Measurements from ENCODE around the gene TTC12.

- TF ChIP-seq, protein P1, sequence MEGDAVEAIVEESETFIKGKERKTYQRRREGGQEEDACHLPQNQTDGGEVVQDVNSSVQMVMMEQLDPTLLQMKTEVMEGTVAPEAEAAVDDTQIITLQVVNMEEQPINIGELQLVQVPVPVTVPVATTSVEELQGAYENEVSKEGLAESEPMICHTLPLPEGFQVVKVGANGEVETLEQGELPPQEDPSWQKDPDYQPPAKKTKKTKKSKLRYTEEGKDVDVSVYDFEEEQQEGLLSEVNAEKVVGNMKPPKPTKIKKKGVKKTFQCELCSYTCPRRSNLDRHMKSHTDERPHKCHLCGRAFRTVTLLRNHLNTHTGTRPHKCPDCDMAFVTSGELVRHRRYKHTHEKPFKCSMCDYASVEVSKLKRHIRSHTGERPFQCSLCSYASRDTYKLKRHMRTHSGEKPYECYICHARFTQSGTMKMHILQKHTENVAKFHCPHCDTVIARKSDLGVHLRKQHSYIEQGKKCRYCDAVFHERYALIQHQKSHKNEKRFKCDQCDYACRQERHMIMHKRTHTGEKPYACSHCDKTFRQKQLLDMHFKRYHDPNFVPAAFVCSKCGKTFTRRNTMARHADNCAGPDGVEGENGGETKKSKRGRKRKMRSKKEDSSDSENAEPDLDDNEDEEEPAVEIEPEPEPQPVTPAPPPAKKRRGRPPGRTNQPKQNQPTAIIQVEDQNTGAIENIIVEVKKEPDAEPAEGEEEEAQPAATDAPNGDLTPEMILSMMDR (IDR thresholded peaks at IDR 0.05), result no peak
- no peak for TF ChIP-seq POLR2A (IDR thresholded peaks at IDR 0.05)
These were observed 92.8 kb downstream of the TTC12 start for GRCh38 chr11:113407163-113407562.
